ENCODE results near the gene KRT14. TPM values are rescaled to one million over a fixed set of nuclear protein-coding genes. Genes with fewer than 3 reads are reported as not detected.

Gene KRT14
- total and polyA plus RNA-seq, 2 of the 4 experiments (the other 2 are of a cell fraction): not detected

DNA sequence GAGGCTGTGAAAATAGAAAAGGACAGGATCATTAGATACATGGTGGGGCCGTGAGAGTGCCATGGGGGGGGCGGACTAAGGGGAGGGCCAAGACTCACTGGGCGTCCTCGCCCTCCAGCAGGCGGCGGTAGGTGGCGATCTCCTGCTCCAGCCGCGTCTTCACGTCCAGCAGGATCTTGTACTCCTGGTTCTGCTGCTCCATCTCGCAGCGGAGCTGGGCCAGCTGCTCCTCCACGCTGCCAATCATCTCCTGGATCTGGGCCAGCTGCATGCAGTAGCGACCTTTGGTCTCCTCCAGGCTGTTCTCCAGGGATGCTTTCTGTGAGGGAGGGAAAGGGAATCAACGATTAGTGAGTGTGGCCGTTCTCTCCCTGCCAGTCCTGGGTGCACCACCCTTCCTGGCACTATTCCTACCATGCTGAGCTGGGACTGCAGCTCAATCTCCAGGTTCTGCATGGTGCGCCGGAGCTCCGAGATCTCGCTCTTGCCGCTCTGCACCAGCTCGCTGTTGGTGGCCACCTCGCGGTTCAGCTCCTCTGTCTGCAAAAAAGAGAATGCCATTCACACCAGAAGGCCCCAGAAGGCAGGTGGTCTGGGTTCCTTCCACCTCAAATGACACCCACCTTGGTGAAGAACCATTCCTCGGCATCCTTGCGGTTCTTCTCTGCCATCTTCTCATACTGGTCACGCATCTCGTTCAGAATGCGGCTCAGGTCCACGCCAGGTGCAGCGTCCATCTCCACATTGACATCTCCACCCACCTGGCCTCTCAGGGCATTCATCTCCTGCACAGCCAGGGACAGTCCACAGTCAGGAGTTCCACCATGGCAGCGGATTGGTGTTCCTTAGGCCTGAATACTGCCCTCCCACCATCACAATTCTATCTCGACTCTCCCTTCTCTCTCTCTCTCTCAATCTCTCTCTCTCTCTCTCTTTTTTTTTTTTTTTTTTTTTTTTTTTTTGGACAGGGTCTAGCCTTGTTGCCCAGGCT is 3.3 kb downstream of the KRT14 start:
- Histone ChIP-seq H2BK15ac (ENCODE audit: low read depth, low read length) (no peak overlapping the region), H3K4me3 (ENCODE audit: insufficient read depth, low read depth, low read length) (no peak overlapping the region), H3K9me3 (ENCODE audit: control insufficient read depth, insufficient read depth, low read length) (no peaks in the 10 kb centered on the region), H4K8ac (ENCODE audit: low read depth in 2 of 2, low read length in 2 of 2) (no peak overlapping the region), H3K56ac (ENCODE audit: extremely low read depth, insufficient read depth, low read length) (no peak overlapping the region), H3K23ac (ENCODE audit: low read depth, low read length) (no peak overlapping the region), H2BK120ac (ENCODE audit: low read depth, low read length) (no peak overlapping the region), H3K4ac (ENCODE audit: low read depth, low read length) (no peak overlapping the region), H4K91ac (ENCODE audit: insufficient read depth, low read depth, low read length) (no peak overlapping the region), H3K27ac (ENCODE audit: insufficient read depth, low read length) (no peak overlapping the region), H3K14ac (replicated peaks; ENCODE audit: low read depth, low read length) (no peak overlapping the region), H3K18ac (ENCODE audit: low read depth, low read length) (no peak overlapping the region), H2BK5ac (ENCODE audit: low read depth, low read length, poor library complexity, severe bottlenecking) (no peak overlapping the region), H4K20me1 (ENCODE audit: insufficient read depth, low read length) (no peaks in the 10 kb centered on the region), H3K79me1 (ENCODE audit: low read depth in 1 of 2, low read length in 2 of 2) (no peaks in the 10 kb centered on the region), H3K4me1 (ENCODE audit: control insufficient read depth, insufficient read depth, low read length) (no peaks in the 10 kb centered on the region), H2AK9ac (replicated peaks; ENCODE audit: low read depth, low read length, poor library complexity) (no peak overlapping the region), H3K9ac (ENCODE audit: low read depth, low read length) (no peak overlapping the region), H3K27me3 (ENCODE audit: control insufficient read depth, insufficient read depth, low read length) (peaks cover 37% of the 10 kb centered on the region), H3K4me2 (ENCODE audit: low read depth, low read length) (no peak overlapping the region), H2AK5ac (ENCODE audit: low read depth, low read length) (no peak overlapping the region), H3K36me3 (ENCODE audit: control insufficient read depth, insufficient read depth, low read length) (no peaks in the 10 kb centered on the region), H2BK20ac (ENCODE audit: low read depth, low read length) (no peak overlapping the region), H3K9me1 (ENCODE audit: insufficient read depth, low read length) (no peaks in the 10 kb centered on the region), H4K5ac (ENCODE audit: low read depth, low read length) (no peak overlapping the region), H2AFZ (replicated peaks; ENCODE audit: low read length, poor library complexity) (no peak overlapping the region)
- dilution Hi-C loops (cut with HindIII; ENCODE audit: low sequenced_read_pairs, unreplicated experiment) (no loop called here), in situ Hi-C loops (cut with MboI; ENCODE audit: low sequenced_read_pairs) (no loop called here), intact Hi-C loops (cut with micrococcal nuclease) (no loop called here)
- TF ChIP-seq POLR2A (IDR thresholded peaks at IDR 0.05; ENCODE audit: low read depth, low read length) (no peak), SMC3 (IDR thresholded peaks at IDR 0.05; ENCODE audit: low read depth, low read length) (no peak), BHLHE40 (IDR thresholded peaks at IDR 0.05; ENCODE audit: low read depth, low read length) (no peak), CEBPB (IDR thresholded peaks at IDR 0.05; ENCODE audit: low read depth, low read length) (no peak), NFE2L2 (IDR thresholded peaks at IDR 0.05; ENCODE audit: low read depth, low read length) (no peak), FOS (IDR thresholded peaks at IDR 0.05; ENCODE audit: low read depth, low read length) (no peak), MAZ (IDR thresholded peaks at IDR 0.05; ENCODE audit: borderline replicate concordance, low read depth, low read length) (no peak), ELK1 (IDR thresholded peaks at IDR 0.05; ENCODE audit: borderline replicate concordance, low read depth, low read length) (no peak), MXI1 (IDR thresholded peaks at IDR 0.05; ENCODE audit: borderline replicate concordance, low read depth, low read length) (no peak), USF2 (IDR thresholded peaks at IDR 0.05; ENCODE audit: low read depth, low read length) (no peak), RCOR1 (IDR thresholded peaks at IDR 0.05; ENCODE audit: insufficient replicate concordance, low read length) (no peak)
- TF ChIP-seq, protein P1, sequence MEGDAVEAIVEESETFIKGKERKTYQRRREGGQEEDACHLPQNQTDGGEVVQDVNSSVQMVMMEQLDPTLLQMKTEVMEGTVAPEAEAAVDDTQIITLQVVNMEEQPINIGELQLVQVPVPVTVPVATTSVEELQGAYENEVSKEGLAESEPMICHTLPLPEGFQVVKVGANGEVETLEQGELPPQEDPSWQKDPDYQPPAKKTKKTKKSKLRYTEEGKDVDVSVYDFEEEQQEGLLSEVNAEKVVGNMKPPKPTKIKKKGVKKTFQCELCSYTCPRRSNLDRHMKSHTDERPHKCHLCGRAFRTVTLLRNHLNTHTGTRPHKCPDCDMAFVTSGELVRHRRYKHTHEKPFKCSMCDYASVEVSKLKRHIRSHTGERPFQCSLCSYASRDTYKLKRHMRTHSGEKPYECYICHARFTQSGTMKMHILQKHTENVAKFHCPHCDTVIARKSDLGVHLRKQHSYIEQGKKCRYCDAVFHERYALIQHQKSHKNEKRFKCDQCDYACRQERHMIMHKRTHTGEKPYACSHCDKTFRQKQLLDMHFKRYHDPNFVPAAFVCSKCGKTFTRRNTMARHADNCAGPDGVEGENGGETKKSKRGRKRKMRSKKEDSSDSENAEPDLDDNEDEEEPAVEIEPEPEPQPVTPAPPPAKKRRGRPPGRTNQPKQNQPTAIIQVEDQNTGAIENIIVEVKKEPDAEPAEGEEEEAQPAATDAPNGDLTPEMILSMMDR (conservative IDR thresholded peaks at IDR 0.05; ENCODE audit: low read depth, low read length): no peak
- ATAC-seq (ENCODE audit: low read depth): no peak
- POLR2A ChIA-PET (ENCODE audit: unreplicated experiment): no interaction called here
- BruUV-seq (replicated peaks): no TSS peak
- CTCF ChIA-PET: no interaction called here
- no peak for DNase-seq
- 89 to 100% methylated on average over 1 to 14 of the region's 33 CpGs for WGBS, 2 experiments (ENCODE audit: extremely low coverage in 2 of 2, insufficient read length in 1 of 2)

Measured in IMR-90 (cell line).